K562 (cell line): Measurements from ENCODE around the gene SLC9A1. TPM values are rescaled to one million over a fixed set of nuclear protein-coding genes. Genes with fewer than 3 reads are reported as not detected.

Experiments
- ATAC-seq: fragments of 200-7000 bp; cut with Tn5 transposase; 3 replicates; pipeline ENCODE4 v1.9.1; 2020; ENCODE audit warnings: moderate library complexity
- BruUV-seq: library from RNA; stranded (reverse); fragments of 400-500 nt; replicated peaks from 2 replicates; lab custom pipeline; 2021; lab: Mats Ljungman, UMichigan
- CTCF ChIA-PET: fragments of 300-600 bp; formaldehyde crosslinking; extraction: SDS; loops from one replicate; lab custom pipeline; 2021; ENCODE audit warnings: low intra/inter-chr PET ratio; lab: Yijun Ruan, JAX
- POLR2A ChIA-PET: fragments of 300-600, 350-650 bp; sonication (Branson Sonifier 250); formaldehyde crosslinking; extraction: SDS; loops from one replicate; lab custom pipeline; 2021; ENCODE audit warnings: antibody characterized with exemption, inconsistent platforms; lab: Yijun Ruan, JAX
- DNase-seq, 4 experiments: peaks; one replicate each; pipeline versions ENCODE4 v3.0.0 to v3.0.0-alpha.2; 2011 to 2018; ENCODE audit warnings: low spot score in 3 of 4, mixed read lengths in 3 of 4; ENCODE audit errors: extremely low read depth in 1 of 4
- FAIRE-seq: peaks from 2 replicates; lab custom pipeline; 2011; peaks lifted over from hg19 to GRCh38; lab: Jason Lieb, UNC
- H2AFZ ChIP-seq: 2 replicates; pipeline ENCODE4 v1.6.0; 2011; ENCODE audit warnings: low read depth, low read length, control low read depth, inconsistent platforms
- H3K27ac ChIP-seq: fragments of 200-600 bp; 3 replicates; pipeline ENCODE4 v1.8.0; 2011; ENCODE audit warnings: low read depth, mild to moderate bottlenecking, control low read depth, inconsistent platforms, low read length, moderate library complexity, mixed read lengths; ENCODE audit errors: extremely low read depth
- H3K27me3 ChIP-seq, 2 experiments: fragments of 300-600 bp in 1 of 2; 2 replicates in 1 of 2; 3 replicates in 1 of 2; pipeline versions ENCODE4 v1.6.0 to v1.8.0; 2011; ENCODE audit warnings: inconsistent platforms in 2 of 2, low read length in 2 of 2, mild to moderate bottlenecking in 1 of 2, mixed read lengths in 1 of 2, moderate library complexity in 1 of 2; ENCODE audit not compliant: control insufficient read depth in 2 of 2, insufficient read depth in 2 of 2
- H3K36me3 ChIP-seq: fragments of 300-600 bp; 3 replicates; pipeline ENCODE4 v1.8.0; 2011; ENCODE audit warnings: mild to moderate bottlenecking, low read length, inconsistent platforms; ENCODE audit not compliant: control insufficient read depth, insufficient read depth
- H3K4me1 ChIP-seq, 2 experiments: fragments of 200-600 bp in 1 of 2; replicated peaks in 1 of 2; 2 replicates in 1 of 2; 3 replicates in 1 of 2; pipeline versions ENCODE4 v1.5.1 to v1.8.0; 2011; ENCODE audit warnings: inconsistent platforms in 2 of 2, low read length in 2 of 2, mild to moderate bottlenecking in 1 of 2, mixed read lengths in 1 of 2, moderate library complexity in 1 of 2; ENCODE audit not compliant: control insufficient read depth in 2 of 2, insufficient read depth in 2 of 2
- H3K4me2 ChIP-seq: 2 replicates; pipeline ENCODE4 v1.6.1; 2011; ENCODE audit warnings: low read length, control low read depth, inconsistent platforms, mixed read lengths; ENCODE audit not compliant: insufficient read depth
- H3K4me3 ChIP-seq: fragments of 200-600 bp; sonication (generic), shearing (Covaris generic); 2 replicates; pipeline ENCODE4 v1.5.1; 2016; ENCODE audit warnings: control low read depth, inconsistent platforms
- H3K79me2 ChIP-seq: fragments of 200-600 bp; 3 replicates; pipeline ENCODE4 v1.8.0; 2011; ENCODE audit warnings: low read length, inconsistent platforms; ENCODE audit not compliant: control insufficient read depth, insufficient read depth
- H3K9ac ChIP-seq, 2 experiments: 2 replicates each; pipeline versions ENCODE4 v1.6.0 to v1.6.1; 2011; ENCODE audit warnings: low read depth in 2 of 2, low read length in 2 of 2, control low read depth in 1 of 2, inconsistent platforms in 1 of 2, mild to moderate bottlenecking in 1 of 2, mixed read lengths in 1 of 2; ENCODE audit not compliant: insufficient read depth in 1 of 2
- H3K9me1 ChIP-seq: one replicate; pipeline ENCODE4 v1.6.0; 2011; ENCODE audit warnings: inconsistent platforms, mild to moderate bottlenecking, low read length, moderate library complexity; ENCODE audit not compliant: control insufficient read depth, insufficient read depth
- H3K9me3 ChIP-seq: replicated peaks from 2 replicates; pipeline ENCODE4 v1.5.1; 2011; ENCODE audit warnings: low read depth, low read length, inconsistent platforms; ENCODE audit not compliant: control insufficient read depth, insufficient read depth
- H4K20me1 ChIP-seq: replicated peaks from 2 replicates; pipeline ENCODE4 v1.6.1; 2011; ENCODE audit warnings: low read length, inconsistent platforms, mixed read lengths; ENCODE audit not compliant: control insufficient read depth, insufficient read depth
- CC2D1A ChIP-seq: fragments of 450-650 bp; IDR thresholded peaks from 2 replicates; pipeline ENCODE4 v1.6.1; 2017; ENCODE audit warnings: mild to moderate bottlenecking
- NCOR1 ChIP-seq: fragments of 450-650 bp; IDR thresholded peaks from 2 replicates; pipeline ENCODE4 v1.6.1; 2016; ENCODE audit warnings: mild to moderate bottlenecking, moderate library complexity
- PYGO2 ChIP-seq: fragments of 450-650 bp; IDR thresholded peaks from 2 replicates; pipeline ENCODE4 v1.6.1; 2016; ENCODE audit warnings: mild to moderate bottlenecking, missing genetic modification characterization, moderate library complexity, missing compliant biosample characterization
- RBM17 ChIP-seq: fragments of 200-400 bp; formaldehyde crosslinking; IDR thresholded peaks from 2 replicates; pipeline ENCODE4 v1.6.1; 2017; ENCODE audit warnings: low read depth, mild to moderate bottlenecking, low read length, borderline replicate concordance
- RBM39 ChIP-seq: fragments of 200-400 bp; formaldehyde crosslinking; optimal IDR thresholded peaks from 2 replicates; pipeline ENCODE3; 2018; ENCODE audit warnings: low read depth, low read length
- RNF2 ChIP-seq: sonication (generic); IDR thresholded peaks from 2 replicates; pipeline ENCODE4 v1.6.1; 2016
- ZNF740 ChIP-seq, 3 experiments: fragments of 200-800 bp in 1 of 3; sonication (Bioruptor generic) in 1 of 3; sonication (generic) in 1 of 3; formaldehyde crosslinking in 1 of 3; IDR thresholded peaks; 2 replicates each; pipeline versions ENCODE4 v1.6.1 to v1.8.0; 2016 to 2022; ENCODE audit warnings: mild to moderate bottlenecking in 2 of 3, missing compliant biosample characterization in 2 of 3, missing genetic modification characterization in 2 of 3, missing genetic modification reagents in 1 of 3
- ZNF75A ChIP-seq: fragments of 450-650 bp; formaldehyde crosslinking; IDR thresholded peaks from 2 replicates; pipeline ENCODE4 v1.4.0; 2020; ENCODE audit warnings: mild to moderate bottlenecking
- ZNF79 ChIP-seq: fragments of 250-450 bp; sonication (Bioruptor Pico); IDR thresholded peaks from 2 replicates; pipeline ENCODE4 v1.4.0; 2020; ENCODE audit warnings: low read depth, mild to moderate bottlenecking, moderate library complexity
- WGBS: fragments of 100-300 bp; shearing (Covaris generic); methylation state at CpG from one replicate; pipeline ENCODE4 v1.1.6; 2016; ENCODE audit warnings: low coverage, mixed read lengths; ENCODE audit not compliant: insufficient coverage; ENCODE audit errors: missing lambda C conversion rate; 5-methylcytosine and 5-hydroxymethylcytosine counted together
- in situ Hi-C: fragments of 300-500 bp; cut with MboI; formaldehyde crosslinking; loops from 4 replicates; pipeline ENCODE4 v1.15.0; 2018; ENCODE audit warnings: inconsistent platforms, mixed read lengths
- intact Hi-C: fragments of 100-400 bp; cut with micrococcal nuclease; formaldehyde crosslinking; loops from 2 replicates; pipeline ENCODE4 v1.14.2; 2022
- polyA plus RNA-seq, 8 experiments: library from polyadenylated mRNA; depleted of rRNA in 4 of 8; stranded (reverse) in 5 of 8; unstranded in 3 of 8; fragments of >200 nt; fragmentation: Nextera tagmentation in 2 of 8; fragmentation: Illumina TruSeq in 1 of 8; extraction: Ambion mirVana in 2 of 8; extraction: Trizol in 1 of 8; gene quantifications; 2 replicates each; pipeline versions ENCODE4 v1.2.1 to v1.2.3, GENCODE V29; 2011 to 2014; ENCODE audit warnings: inconsistent platforms in 1 of 8, missing spikeins in 1 of 8
- total RNA-seq, 7 experiments: library from RNA; depleted of rRNA in 6 of 7; stranded (reverse); fragments of >200 nt in 6 of 7; fragmentation: Illumina TruSeq in 2 of 7; extraction: Trizol in 2 of 7; gene quantifications; 2 replicates each; pipeline versions ENCODE4 v1.2.1 to v1.2.3, GENCODE V29; 2011 to 2021; ENCODE audit warnings: low replicate concordance in 1 of 7

SLC9A1 gene
- total and polyA plus RNA-seq, 9 of the 15 experiments (the other 6 are each of a cell fraction or from before 2014, with no cell fraction given): 0.59 to 14.4 (median 2.0) TPM

- ChIA-PET POLR2A (interaction anchor here (0.6 to 1.2 kb wide), 8 partner anchors 11 to 202 kb away, joined by 3 to 5 read pairs (median 3); partner anchors contain the start of gene GPATCH3), CTCF (interaction anchor here (0.6 to 4.1 kb wide), 10 partner anchors 59 to 1475 kb away, joined by 3 to 57 read pairs (median 4); no protein-coding TSS in a partner anchor)
- WGBS: 34% methylated on average over 11 of the region's 15 CpGs
- no peak overlapping the region for H3K27ac ChIP-seq
- peaks cover 5% of the 10 kb centered on the region for H3K9me1 ChIP-seq
- H2AFZ ChIP-seq: no peak overlapping the region
- ATAC-seq (peak; percentile 89), DNase-seq (peak; percentile 85 to 90 (median 88)), FAIRE-seq (peak; percentile 86)
- H3K4me3 ChIP-seq: no peak overlapping the region
- peak overlapping the region in 1 of 2 experiments; percentile 41; a peak in 1 of 4 replicates for H3K9ac ChIP-seq
- H3K9me3 ChIP-seq: no peaks in the 10 kb centered on the region
- H3K27me3 ChIP-seq: no peaks in the 10 kb centered on the region; a peak in 1 of 5 replicates
- intact Hi-C loops (loop anchor here (1.0 to 10.0 kb wide), 5 partner anchors 52 to 503 kb away; partner anchors contain the start of gene SLC9A1), in situ Hi-C loops (loop anchor here (5.0 to 25.0 kb wide), 4 partner anchors 179 to 564 kb away; partner anchors contain the start of genes AHDC1 and GPR3)
- H3K4me2 ChIP-seq: no peak overlapping the region
- H3K79me2 ChIP-seq: no peaks in the 10 kb centered on the region
- H3K36me3 ChIP-seq: peaks cover 14% of the 10 kb centered on the region; the same call in 2 of the 3 replicates
- peaks cover 6% of the 10 kb centered on the region; the same call in 1 of the 2 replicates for H4K20me1 ChIP-seq
- peaks cover 18 to 57% of the 10 kb centered on the region in 2 experiments for H3K4me1 ChIP-seq
- no TSS peak for BruUV-seq
- peak; percentile 89 for TF ChIP-seq CC2D1A
- TF ChIP-seq ZNF75A (CRISPR knock-in tag): no peak
- no peak for TF ChIP-seq PYGO2
- no peak for TF ChIP-seq RBM17
- no peak for TF ChIP-seq RNF2
- TF ChIP-seq ZNF79: no peak
- no peak for TF ChIP-seq RBM39
- TF ChIP-seq NCOR1: no peak
- TF ChIP-seq ZNF740 (CRISPR knock-in tag; IDR thresholded peaks at IDR 0.05): no peak
- no peak for TF ChIP-seq ZNF740 (tag; IDR thresholded peaks at IDR 0.05)
Observed at GRCh38 chr1:27102707-27103468, 52.0 kb downstream of the SLC9A1 start.
